IMR-90 (cell line): ENCODE results near the gene VAT1L. TPM values are rescaled to one million over a fixed set of nuclear protein-coding genes. Genes with fewer than 3 reads are reported as not detected.

Experiments
- ATAC-seq: fragments of 200-7000 bp; cut with Tn5 transposase; 2 replicates; pipeline ENCODE4 v1.9.1; 2020; ENCODE audit warnings: low read depth, mild to moderate bottlenecking, moderate library complexity
- BruUV-seq: library from RNA; stranded (reverse); fragments of 400-500 nt; replicated peaks from 2 replicates; lab custom pipeline; 2021; lab: Mats Ljungman, UMichigan
- CTCF ChIA-PET: fragments of 300-600 bp; formaldehyde crosslinking; extraction: SDS; loops from one replicate; lab custom pipeline; 2021; ENCODE audit warnings: antibody characterized with exemption; lab: Yijun Ruan, JAX
- POLR2A ChIA-PET: fragments of 300-600 bp; sonication (Branson Sonifier 250); formaldehyde crosslinking; loops from one replicate; lab custom pipeline; 2022; ENCODE audit warnings: antibody characterized with exemption; ENCODE audit not compliant: unreplicated experiment; lab: Charles Lee
- DNase-seq: peaks from one replicate; pipeline ENCODE4 v3.0.0; 2013
- H2AFZ ChIP-seq: replicated peaks from 2 replicates; pipeline ENCODE3; 2013; ENCODE audit warnings: low read length, mild to moderate bottlenecking; ENCODE audit not compliant: poor library complexity
- H2AK5ac ChIP-seq: 2 replicates; pipeline ENCODE4 v1.6.1; 2013; ENCODE audit warnings: low read depth, low read length, inconsistent platforms
- H2AK9ac ChIP-seq: replicated peaks from 2 replicates; pipeline ENCODE3; 2013; ENCODE audit warnings: mild to moderate bottlenecking, low read depth, low read length, moderate library complexity; ENCODE audit not compliant: poor library complexity
- H2BK120ac ChIP-seq: 2 replicates; pipeline ENCODE4 v1.6.1; 2013; ENCODE audit warnings: low read depth, low read length, inconsistent platforms
- H2BK15ac ChIP-seq: 3 replicates; pipeline ENCODE4 v1.6.1; 2013; ENCODE audit warnings: low read depth, low read length, inconsistent platforms
- H2BK20ac ChIP-seq: 2 replicates; pipeline ENCODE4 v1.6.1; 2013; ENCODE audit warnings: low read depth, mild to moderate bottlenecking, inconsistent platforms, low read length, moderate library complexity
- H2BK5ac ChIP-seq: 2 replicates; pipeline ENCODE4 v1.6.1; 2013; ENCODE audit warnings: mild to moderate bottlenecking, low read depth, low read length, inconsistent platforms; ENCODE audit not compliant: poor library complexity, severe bottlenecking
- H3K14ac ChIP-seq: replicated peaks from 2 replicates; pipeline ENCODE4 v1.6.1; 2013; ENCODE audit warnings: low read depth, low read length, inconsistent platforms
- H3K18ac ChIP-seq: 2 replicates; pipeline ENCODE4 v1.6.1; 2013; ENCODE audit warnings: low read depth, low read length, control low read depth
- H3K23ac ChIP-seq: 2 replicates; pipeline ENCODE4 v1.6.1; 2013; ENCODE audit warnings: low read depth, low read length, inconsistent platforms
- H3K27ac ChIP-seq: 2 replicates; pipeline ENCODE4 v1.5.1; 2013; ENCODE audit warnings: mild to moderate bottlenecking, control low read depth, low read length; ENCODE audit not compliant: insufficient read depth
- H3K27me3 ChIP-seq: 2 replicates; pipeline ENCODE4 v1.6.1; 2013; ENCODE audit warnings: low read length; ENCODE audit not compliant: control insufficient read depth, insufficient read depth
- H3K36me3 ChIP-seq: 2 replicates; pipeline ENCODE4 v1.6.1; 2013; ENCODE audit warnings: low read length, mixed read lengths; ENCODE audit not compliant: control insufficient read depth, insufficient read depth
- H3K4ac ChIP-seq: 2 replicates; pipeline ENCODE4 v1.6.1; 2013; ENCODE audit warnings: low read depth, low read length, inconsistent platforms
- H3K4me1 ChIP-seq: 2 replicates; pipeline ENCODE4 v1.6.1; 2013; ENCODE audit warnings: low read length, mixed read lengths; ENCODE audit not compliant: control insufficient read depth, insufficient read depth
- H3K4me2 ChIP-seq: 2 replicates; pipeline ENCODE4 v1.6.1; 2013; ENCODE audit warnings: low read depth, mild to moderate bottlenecking, control low read depth, low read length, moderate library complexity
- H3K4me3 ChIP-seq: 2 replicates; pipeline ENCODE4 v1.5.1; 2013; ENCODE audit warnings: low read depth, mild to moderate bottlenecking, control low read depth, low read length, moderate library complexity; ENCODE audit not compliant: insufficient read depth
- H3K56ac ChIP-seq: 2 replicates; pipeline ENCODE4 v1.6.1; 2013; ENCODE audit warnings: low read length, inconsistent platforms; ENCODE audit not compliant: insufficient read depth; ENCODE audit errors: extremely low read depth
- H3K79me1 ChIP-seq, 2 experiments: 2 replicates each; pipeline ENCODE4 v1.6.1; 2013; ENCODE audit warnings: low read length in 2 of 2, inconsistent platforms in 1 of 2, low read depth in 1 of 2
- H3K9ac ChIP-seq: 2 replicates; pipeline ENCODE4 v1.6.1; 2013; ENCODE audit warnings: low read depth, low read length, control low read depth
- H3K9me1 ChIP-seq: 2 replicates; pipeline ENCODE4 v1.6.1; 2013; ENCODE audit warnings: low read length, inconsistent platforms; ENCODE audit not compliant: insufficient read depth
- H3K9me3 ChIP-seq: 2 replicates; pipeline ENCODE4 v1.6.1; 2013; ENCODE audit warnings: low read length; ENCODE audit not compliant: control insufficient read depth, insufficient read depth
- H4K20me1 ChIP-seq: 2 replicates; pipeline ENCODE4 v1.6.1; 2013; ENCODE audit warnings: low read length, inconsistent platforms; ENCODE audit not compliant: insufficient read depth
- H4K5ac ChIP-seq: 2 replicates; pipeline ENCODE4 v1.6.1; 2013; ENCODE audit warnings: mild to moderate bottlenecking, low read depth, low read length, control low read depth
- H4K8ac ChIP-seq, 2 experiments: 2 replicates each; pipeline ENCODE4 v1.6.1; 2013; ENCODE audit warnings: low read depth in 2 of 2, low read length in 2 of 2, control low read depth in 1 of 2, inconsistent platforms in 1 of 2
- H4K91ac ChIP-seq: 2 replicates; pipeline ENCODE4 v1.6.1; 2013; ENCODE audit warnings: low read depth, low read length, inconsistent platforms; ENCODE audit not compliant: insufficient read depth
- FOS ChIP-seq: fragments of 150-350 bp; IDR thresholded peaks from 2 replicates; pipeline ENCODE4 v1.6.1; 2016; ENCODE audit warnings: low read depth, low read length
- WGBS, 2 experiments: methylation state at CpG; one replicate each; pipeline versions ENCODE4 v1.1.5 to v1.1.7; 2013; ENCODE audit warnings: missing lambda C conversion rate in 2 of 2; ENCODE audit not compliant: insufficient read length in 1 of 2; ENCODE audit errors: extremely low coverage in 2 of 2; 5-methylcytosine and 5-hydroxymethylcytosine counted together
- dilution Hi-C: fragments of 300-500 bp; cut with HindIII; formaldehyde crosslinking; loops from one replicate; pipeline ENCODE4 v1.14.3; 2018; ENCODE audit warnings: low sequenced_read_pairs; ENCODE audit not compliant: unreplicated experiment
- in situ Hi-C: fragments of 300-500 bp; cut with MboI; formaldehyde crosslinking; loops from 3 replicates; pipeline ENCODE4 v1.14.3; 2019; ENCODE audit warnings: low sequenced_read_pairs, inconsistent platforms, mixed read lengths
- intact Hi-C: fragments of 100-400 bp; cut with micrococcal nuclease; formaldehyde crosslinking; loops from 2 replicates; pipeline ENCODE4 v1.10.0; 2022
- polyA plus RNA-seq, 3 experiments: library from polyadenylated mRNA; depleted of rRNA; stranded (reverse); fragments of >200 nt; gene quantifications; 2 replicates each; pipeline ENCODE4 v1.2.3, GENCODE V29; 2012; ENCODE audit warnings: low replicate concordance in 1 of 3
- total RNA-seq: library from RNA; depleted of rRNA; stranded (reverse); fragments of >200 nt; gene quantifications from 2 replicates; pipeline ENCODE4 v1.2.3, GENCODE V29; 2012

Gene VAT1L
- total and polyA plus RNA-seq, 2 of the 4 experiments (the other 2 are of a cell fraction) = 15.4 to 18.5 TPM

GRCh38 chr16:77965346-77965745 lies 177.0 kb downstream of the VAT1L start:
- POLR2A ChIA-PET = no interaction called here
- no peak overlapping the region for H2AK5ac ChIP-seq
- H3K4me2 ChIP-seq = no peak overlapping the region
- H3K4me3 ChIP-seq = no peak overlapping the region
- no peak overlapping the region for H3K4ac ChIP-seq
- H3K9me1 ChIP-seq = peaks cover 3% of the 10 kb centered on the region; the same call in 1 of the 2 replicates
- no peak overlapping the region for H4K8ac ChIP-seq
- H2AK9ac ChIP-seq = no peak overlapping the region
- in situ Hi-C loops = no loop called here
- no peak overlapping the region for H2BK20ac ChIP-seq
- no peak overlapping the region for H4K5ac ChIP-seq
- H3K79me1 ChIP-seq = no peaks in the 10 kb centered on the region; a peak in 1 of 4 replicates
- no peak for TF ChIP-seq FOS
- H3K36me3 ChIP-seq = no peaks in the 10 kb centered on the region
- no peak overlapping the region for H3K14ac ChIP-seq
- no peak overlapping the region for H2BK5ac ChIP-seq
- no peak for ATAC-seq
- 71% methylated on average over 1 of the region's 3 CpGs; no CpG with 5 or more reads in 1 of the 2 experiments for WGBS, 2 experiments
- BruUV-seq = no TSS peak
- CTCF ChIA-PET = no interaction called here
- intact Hi-C loops = no loop called here
- H4K91ac ChIP-seq = no peak overlapping the region
- no peaks in the 10 kb centered on the region for H3K27me3 ChIP-seq
- no peak overlapping the region for H2BK120ac ChIP-seq
- H3K23ac ChIP-seq = no peak overlapping the region
- no peak for DNase-seq
- H3K9me3 ChIP-seq = no peaks in the 10 kb centered on the region
- H4K20me1 ChIP-seq = no peaks in the 10 kb centered on the region
- no peak overlapping the region for H2BK15ac ChIP-seq
- H3K9ac ChIP-seq = no peak overlapping the region
- no peak overlapping the region for H3K18ac ChIP-seq
- no peak overlapping the region for H3K56ac ChIP-seq
- dilution Hi-C loops = no loop called here
- H3K27ac ChIP-seq = no peak overlapping the region
- peaks cover 3% of the 10 kb centered on the region; the same call in 1 of the 2 replicates for H3K4me1 ChIP-seq
- H2AFZ ChIP-seq = no peak overlapping the region
